Ureter (tissue), 1 donor: ENCODE results near the gene CETN2. TPM values are rescaled to one million over a fixed set of nuclear protein-coding genes. Genes with fewer than 3 reads are reported as not detected.
"Not testable (repeated sequence)": the region's sequence is repeated elsewhere in the genome, so short reads cannot be mapped to it uniquely, and the experiment has no call there.

ENCODE experiments used
- DNase-seq: peaks from one replicate; pipeline ENCODE4 v3.0.0-alpha.2; 2020; ENCODE audit warnings: low spot score
- total RNA-seq: library from RNA; stranded (reverse); gene quantifications from one replicate; pipeline ENCODE4 v1.2.4, GENCODE V29; 2023
- donor health status: DM: yes; HTN: yes; CAD: no.

The CETN2 gene
- 47.1 TPM for total RNA-seq

DNA sequence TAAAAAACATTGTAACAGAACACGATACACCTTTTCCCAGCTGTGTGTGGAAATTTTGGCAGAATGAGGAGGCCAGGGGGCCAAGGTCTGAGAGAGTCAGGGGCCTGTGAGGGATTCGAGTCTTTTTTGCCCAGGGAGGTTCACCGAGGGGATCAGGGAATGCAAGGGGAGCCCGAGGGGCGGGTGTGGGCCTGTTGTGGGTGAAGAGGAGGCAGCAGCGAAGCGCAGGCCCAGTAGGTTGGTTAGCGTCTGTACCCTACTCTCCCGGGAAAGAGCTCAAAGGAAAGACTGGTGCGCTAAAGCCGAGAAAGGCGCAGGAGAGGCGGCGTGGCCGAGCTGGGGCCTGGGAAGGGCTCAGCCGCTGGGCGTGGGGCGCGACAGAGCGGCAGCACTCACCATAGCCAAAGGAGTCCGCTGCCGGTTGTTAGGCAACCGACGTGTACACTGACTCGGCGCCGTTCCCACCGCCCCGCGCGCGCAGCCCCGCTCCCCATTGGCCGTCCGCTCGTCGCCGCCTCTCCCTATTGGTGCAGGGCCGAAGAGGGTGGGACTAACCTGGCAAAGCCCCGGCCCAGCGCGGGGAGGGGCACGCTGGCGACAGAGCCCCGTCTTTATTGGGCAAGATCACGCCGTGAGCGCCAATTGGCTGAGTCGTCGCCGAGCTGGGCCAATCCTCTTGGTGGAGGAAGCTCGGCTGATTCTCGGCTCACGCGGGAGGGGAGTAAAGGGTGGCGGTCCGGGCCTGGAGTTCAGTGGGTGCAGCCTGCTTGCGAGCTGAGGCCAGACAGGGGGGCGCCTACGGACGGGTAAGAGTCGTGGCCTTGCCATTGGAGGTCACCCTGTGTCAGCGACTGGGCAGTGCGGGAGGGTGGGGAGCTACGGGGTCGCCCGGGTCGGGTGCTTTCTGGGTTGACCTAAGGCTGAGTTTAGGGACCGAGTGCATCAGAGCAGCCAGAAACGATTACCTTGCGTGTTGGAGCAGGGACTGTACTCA lies at the start of gene CETN2, which contains the start of gene NSDHL:
Gene CETN2, minus strand, starts transcription at position 446 of the 994 bp plus-strand sequence. Its CDS starts 47 bp downstream, at position 399.
Gene NSDHL, plus strand, starts transcription at position 752 of the 994 bp plus-strand sequence. CDS start 15,262 bp downstream, outside the sequence.
- DNase-seq = peak; percentile 97

DNA sequence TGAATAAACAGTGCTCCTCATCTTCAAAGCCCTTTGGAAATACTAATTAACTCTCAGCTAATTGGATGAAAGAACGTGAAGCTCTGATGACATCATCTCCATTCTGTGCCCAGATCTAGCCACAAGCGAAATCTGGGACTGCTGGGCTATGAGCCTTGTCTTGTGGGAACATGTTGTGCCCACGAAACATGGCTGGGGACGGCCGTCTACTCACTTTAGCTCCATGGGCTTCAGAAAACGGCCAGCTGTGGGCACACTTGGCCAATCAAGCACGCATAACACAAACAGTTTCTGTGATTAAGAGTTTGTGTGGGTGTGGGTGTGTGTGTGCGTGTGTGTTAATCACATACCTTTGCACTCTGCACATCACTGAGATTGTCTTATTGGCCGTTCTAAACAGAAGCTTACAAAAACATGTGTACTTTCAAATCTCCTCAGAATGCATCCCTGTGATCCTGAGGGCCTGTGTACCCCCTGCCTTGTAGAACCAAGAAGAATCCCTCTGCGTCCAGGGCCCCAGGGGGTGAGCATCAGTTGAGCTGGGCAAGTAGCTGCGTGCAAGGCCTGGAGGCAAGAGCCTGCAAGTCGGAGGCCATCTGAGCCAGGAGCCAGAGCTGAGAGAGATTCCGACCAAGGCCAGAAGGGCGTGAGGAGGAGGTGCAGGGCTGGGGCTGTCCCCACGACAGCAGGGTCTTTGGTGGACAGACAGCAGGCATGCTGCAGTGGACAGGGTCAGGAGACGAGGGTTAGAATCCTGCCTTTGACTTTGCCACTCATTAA lies 48.6 kb upstream of the CETN2 start:
- DNase-seq = no peak

DNA sequence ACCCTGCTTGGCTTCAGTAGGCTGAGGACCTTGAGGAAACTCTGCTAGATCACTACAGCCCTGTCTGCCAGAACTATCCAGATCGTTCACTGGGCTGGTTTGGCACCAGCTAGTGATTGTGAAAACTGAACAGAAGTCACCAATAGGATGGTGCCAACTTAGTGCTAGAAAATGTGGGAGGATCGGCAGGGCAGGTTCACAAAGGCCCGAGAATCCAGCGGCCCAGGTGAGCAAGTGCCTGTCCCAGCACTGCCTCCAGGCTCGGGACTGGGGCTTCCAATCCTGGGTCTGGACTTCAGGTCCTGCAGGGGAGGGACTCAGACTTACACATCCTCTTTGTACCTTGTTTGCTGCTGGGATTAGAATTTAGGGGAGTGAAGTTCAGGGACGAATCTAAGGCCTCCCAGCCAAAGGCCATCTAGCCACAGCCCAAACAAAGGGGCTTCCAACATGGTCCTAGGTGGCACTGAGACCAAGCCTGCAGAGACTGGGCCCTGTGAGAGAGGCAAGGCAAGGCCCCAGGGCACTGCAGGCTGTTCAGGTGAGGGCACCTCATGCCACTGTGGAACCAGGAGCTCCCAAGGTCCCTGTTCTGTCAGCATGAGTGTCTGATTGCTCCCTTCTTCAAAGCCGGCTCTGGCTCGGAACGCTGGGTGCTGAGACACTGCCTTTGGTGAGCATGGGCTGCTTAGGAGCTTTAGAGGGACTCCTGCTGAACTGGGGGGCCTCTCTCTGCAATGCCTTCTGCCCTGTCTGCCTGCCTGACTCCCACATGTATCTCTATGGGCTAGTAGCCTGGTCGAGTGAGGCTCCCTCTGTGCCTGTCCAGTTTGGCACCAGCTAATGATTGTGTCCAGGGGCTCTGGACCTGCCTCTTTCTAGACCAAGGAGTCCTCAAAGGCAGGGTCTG lies 46.6 kb upstream of the CETN2 start:
- DNase-seq = no peak

DNA sequence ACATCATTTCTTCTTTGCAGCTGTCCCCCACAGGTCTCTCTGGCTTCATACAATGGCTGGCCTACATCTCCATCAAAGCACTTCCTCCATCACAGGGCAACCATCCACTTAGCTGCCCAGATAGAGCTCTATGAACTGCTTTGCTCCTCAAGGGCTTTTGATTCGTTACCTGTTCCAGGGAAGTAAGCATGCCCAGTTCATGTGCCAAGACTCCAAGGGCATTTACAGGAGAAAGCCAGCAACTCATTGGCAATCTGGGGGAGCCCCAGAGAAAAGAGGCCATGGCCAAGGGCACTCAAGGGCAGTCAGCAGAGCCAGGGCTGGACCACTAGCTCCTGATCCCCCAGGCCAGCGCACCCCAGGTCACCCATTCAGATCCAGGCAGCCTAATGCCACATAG lies 42.8 kb upstream of the CETN2 start:
- DNase-seq = no peak

DNA sequence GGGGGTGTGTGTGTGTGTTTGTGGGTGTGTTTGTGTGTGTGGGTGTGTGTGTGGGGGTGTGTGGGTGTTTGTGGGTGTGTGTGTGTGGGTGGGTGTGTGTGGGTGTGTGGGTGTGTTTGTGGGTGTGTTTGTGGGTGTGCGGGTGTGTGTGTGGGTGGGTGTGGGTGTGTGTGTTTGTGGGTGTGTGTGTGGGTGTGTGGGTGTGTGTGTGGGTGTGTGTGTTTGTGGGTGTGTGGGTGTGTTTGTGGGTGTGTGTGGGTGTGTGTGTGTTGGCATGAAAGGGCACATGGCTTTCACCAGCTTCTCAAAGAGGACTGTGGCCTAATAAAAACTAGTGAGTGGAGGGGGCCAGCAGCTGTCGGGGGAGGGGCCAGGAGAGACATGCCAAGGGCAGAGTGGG lies 42.0 kb upstream of the CETN2 start:
- no peak for DNase-seq

DNA sequence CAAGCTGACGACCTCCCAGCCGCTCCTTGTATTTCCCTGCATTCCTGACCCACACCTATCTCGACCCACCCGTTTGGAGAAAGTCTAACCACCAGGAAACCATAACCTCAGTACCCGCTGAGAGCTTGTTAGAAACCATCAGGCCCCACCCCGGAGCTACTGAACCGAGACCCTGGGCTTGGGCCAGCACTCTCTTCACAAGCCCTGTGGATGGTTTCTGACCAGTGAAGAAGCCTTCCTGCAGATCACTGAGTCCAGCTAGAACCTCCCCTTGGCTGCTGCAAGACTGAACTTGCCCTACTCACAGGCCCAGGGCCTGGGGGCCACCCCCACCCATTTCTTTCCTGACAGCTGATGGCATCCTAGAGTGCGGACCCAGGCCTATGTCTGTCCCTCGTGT lies 40.7 kb upstream of the CETN2 start:
- no peak for DNase-seq

DNA sequence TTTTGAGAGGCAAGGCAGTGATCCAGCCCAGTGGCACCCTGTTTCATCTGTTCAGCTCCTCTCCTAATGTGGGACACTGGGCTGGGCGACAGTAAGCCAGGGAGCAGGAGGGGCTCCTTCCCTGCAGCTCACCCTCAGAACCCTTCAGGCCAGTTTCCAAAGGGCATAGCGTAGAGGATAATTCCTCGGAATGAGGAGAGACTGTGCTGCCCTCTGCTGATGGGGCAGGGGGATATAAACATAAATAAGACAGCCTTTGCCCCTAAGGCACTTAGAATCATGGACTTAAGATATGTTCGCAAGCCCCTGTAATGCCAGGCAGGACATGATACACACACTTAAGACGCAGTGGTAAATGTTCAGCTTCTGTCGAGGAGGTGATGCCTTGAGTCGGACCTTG lies 39.4 kb upstream of the CETN2 start:
- DNase-seq = no peak

DNA sequence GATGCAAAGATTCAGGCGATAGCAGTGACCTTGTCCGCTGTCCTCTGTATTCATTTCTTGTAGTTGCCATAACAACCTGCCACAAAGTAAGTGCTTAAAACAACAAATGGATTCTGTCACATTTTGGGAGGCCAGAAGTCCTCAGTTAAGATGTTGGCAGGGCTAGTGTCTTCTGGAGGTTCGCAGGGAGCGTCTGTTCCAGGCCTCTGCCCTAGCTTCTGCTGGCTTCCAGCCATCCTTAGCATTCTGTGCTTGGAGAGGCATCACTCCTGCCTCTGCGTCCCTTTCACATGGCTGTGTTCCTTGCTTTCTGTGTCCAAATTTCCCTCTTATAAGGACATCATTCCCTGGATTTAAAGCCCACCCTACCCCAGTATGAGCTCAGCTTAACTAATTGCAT lies 35.8 kb upstream of the CETN2 start:
- DNase-seq = no peak

DNA sequence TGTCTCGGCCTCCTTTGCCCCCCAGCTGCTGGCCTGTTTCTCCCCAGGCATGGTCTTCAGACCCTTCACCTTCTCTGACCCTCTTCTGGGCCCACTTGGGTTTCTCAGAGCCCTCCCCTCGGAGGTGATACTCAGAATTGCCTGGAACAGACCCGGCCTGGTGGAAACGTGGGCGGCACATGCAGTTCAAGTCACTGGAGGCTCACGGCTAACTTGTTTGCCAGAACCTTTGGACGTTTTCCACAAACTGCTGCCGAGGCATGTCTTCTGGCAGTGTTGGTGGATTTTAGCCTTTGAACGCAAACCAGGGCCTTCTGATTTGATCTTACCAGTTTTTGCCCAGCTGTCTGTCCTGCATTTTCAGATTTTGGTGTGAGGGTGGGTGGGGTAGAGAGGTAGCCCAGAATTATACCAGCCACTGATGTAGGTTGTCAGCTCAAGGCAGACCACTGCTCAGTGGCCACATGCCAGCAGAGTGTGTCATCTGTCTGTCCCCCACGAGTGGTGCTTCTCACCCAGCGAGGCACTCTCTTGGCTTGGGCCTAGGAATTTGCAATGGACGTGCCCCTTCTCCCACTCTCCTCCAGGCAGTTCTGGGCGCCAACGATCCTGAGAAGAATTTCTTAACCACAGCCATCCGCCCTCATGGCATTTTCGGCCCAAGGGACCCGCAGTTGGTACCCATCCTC lies 34.8 kb upstream of the CETN2 start:
- no peak for DNase-seq

DNA sequence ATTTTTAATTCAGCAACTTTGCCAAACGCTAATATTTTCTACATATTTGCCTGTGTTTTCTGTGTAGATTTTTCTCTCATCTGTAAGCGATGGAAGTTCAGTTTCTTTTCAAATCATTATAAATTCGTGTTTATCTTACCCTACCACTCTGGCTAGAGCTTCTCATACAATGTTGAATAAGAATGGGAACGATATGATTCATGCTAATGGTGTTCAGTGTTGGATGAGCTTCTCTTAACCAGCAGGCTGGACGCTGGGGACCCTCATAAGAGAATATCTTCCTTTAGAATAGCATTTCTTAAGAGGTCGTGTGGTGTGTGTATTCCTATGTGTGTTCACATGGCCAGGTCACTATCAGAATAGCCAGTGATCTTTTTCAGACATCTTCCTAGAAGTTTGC lies 31.3 kb upstream of the CETN2 start:
- DNase-seq = no peak

DNA sequence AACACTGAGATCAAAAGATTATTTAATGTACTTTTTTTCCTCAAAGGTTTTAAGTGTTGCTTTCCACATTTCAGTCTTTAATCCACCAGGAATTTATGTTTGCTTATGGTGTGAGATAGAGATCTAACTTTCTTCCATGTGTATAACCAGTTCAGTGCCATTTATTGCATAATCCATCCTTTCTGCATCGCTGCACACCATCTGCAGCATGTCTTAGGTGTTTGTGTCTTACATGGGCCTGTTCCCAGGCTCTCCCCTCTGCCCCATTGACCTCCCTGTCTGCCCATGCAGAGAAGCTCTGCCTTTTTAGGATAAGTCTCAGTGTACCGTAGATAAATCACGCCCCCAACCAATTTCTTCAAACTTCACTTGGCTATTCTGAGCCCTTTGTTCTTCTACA lies 30.6 kb upstream of the CETN2 start:
- DNase-seq = no peak

DNA sequence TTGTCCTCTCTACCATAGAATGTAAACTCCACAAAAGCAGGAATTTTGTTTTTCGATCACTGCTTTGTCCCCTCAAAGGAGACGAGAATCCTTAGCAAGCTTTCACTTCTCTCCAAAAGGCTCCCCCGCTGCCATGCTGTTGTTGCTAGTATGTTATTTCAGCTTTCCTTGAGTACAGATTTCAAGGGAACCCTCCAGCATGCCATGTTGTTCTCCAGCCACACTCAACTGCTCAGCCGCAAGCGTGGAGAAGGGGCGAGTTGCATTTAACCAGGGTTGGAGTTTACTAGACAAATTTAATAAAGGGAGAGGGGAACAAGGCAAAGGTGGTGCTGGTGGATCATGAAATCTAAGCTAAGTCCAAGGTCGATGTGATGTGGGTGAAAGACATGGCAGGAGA lies 23.4 kb upstream of the CETN2 start:
- DNase-seq = no peak

DNA sequence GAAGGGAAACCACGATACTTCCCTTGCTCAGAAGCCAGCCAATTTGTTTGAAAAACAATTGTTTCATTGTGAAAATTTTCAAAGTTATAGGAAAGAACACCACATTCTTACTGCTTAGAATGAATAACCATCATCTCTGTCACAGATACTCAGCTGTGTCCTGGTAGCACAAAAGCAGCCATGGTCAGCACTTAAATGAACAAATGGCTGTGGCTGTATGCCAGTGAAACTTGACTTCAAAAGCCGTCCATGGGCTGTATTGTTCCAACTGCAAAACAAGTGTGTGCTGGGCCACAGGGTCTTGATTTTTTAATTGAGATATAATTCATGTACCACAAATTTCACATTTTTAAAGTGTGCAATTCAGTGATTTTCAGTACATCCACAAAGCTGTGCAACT lies 19.9 kb upstream of the CETN2 start:
- no peak for DNase-seq

DNA sequence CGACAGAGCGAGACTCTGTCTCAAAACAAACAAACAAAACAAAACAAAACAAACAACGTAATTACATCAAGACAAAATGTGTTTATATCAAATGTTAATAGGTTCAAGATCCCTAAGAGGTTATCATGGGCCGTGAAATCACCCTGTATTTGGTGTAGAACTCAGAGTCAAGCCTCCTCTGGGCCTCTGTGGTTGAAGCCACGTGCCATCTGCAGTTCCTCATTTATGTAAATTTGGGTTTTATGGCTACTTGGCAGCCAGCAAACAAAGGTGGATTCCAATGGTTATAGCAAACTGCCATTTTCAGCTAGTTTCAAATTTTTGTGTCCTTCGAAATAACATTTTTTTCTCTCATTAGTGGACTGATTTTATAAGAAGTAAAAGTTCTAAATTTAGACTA lies 16.7 kb upstream of the CETN2 start:
- no peak for DNase-seq

DNA sequence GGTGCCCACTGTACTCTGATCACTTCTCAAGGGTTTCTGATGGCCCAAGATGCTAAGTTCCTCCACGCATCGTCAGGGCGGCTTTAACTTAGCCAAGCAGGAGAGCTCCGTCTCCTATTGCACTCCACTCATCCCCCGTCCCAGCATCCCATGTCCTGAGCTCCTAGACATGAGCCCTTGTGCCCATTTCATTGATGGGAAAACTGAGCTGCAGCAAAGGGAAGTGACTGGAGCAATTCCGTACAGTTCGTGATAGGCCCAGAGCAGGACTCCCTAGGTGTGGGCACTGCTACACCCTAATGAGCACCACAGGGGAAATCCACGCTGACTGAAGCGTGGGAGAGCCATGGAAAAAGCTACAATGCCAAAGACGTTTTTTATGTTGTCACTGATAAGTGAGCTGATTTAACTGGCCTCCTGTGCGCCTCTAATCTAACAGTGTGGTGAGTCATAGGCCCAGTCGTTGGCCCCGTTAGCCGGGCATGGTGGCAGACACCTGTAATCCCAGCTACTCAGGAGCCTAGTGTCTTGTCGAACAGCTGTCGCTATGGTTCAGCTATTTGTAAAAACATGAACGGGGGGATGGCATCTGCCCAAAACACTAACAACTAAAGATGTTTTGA lies 15.2 kb upstream of the CETN2 start:
- DNase-seq = no peak

DNA sequence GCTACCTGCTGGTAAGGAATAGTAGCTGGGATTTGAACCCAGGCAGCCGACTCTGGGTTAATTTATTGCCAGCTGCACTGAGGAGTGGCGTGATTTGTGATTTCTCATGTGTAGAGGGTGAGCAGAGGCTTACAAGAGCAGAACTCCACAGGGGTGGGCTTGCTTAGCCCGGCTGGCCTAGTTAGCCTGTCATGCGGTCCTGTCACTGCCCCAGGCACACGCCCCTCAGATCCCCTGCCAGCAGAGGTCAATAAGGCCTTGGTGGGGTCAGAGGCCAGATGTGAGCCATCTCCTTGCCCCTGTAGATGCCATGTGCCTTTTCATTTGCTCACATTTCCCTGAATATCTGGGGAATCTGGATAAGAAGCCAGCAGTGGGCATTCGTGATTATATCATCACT lies 13.7 kb upstream of the CETN2 start:
- DNase-seq = no peak

DNA sequence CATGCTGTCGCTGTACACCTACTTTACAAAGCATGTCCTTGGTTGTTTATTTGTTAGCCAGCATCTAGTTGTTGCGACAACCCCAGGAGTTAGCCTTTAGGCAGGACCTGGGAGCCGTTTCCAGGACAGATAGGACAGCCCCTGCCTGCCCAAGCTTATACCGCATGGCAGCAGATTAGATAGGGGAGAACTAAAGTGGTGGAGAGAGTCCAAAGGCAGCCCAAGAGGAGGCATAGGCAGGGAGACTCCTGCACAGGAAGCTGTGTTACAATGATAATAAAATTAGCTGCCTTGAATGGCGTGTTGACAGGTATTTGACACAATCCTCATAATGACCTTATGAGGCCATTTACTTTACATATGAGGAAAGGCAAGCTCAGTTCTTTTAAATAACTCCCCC lies 13.3 kb upstream of the CETN2 start:
- no peak for DNase-seq

DNA sequence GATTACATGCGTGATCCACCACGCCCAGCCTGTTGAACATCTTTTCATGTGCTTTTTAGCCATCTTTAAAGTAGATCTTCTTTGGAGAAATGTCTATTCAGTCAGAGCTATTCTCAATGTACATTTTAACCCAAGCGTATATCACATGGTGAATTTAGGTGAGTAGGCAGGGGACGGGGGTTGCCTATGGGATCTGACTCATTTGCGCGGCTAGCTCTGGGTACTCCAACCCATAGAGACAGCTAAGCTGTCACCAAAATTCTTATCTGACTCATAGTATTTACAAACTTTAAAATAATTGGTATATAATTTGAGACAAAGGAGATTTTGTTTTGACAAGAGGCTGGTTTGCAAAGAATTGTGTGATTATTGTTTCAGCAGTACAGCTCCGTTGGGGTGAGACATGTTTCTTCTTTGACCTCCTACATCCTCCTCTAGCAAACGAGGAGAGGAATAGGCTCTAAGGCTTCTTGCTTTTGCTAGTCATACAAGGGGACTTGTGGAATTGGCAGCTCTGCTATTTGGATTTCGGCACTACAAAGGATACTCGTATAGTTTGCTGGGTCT lies 12.3 kb upstream of the CETN2 start:
- DNase-seq = no peak

DNA sequence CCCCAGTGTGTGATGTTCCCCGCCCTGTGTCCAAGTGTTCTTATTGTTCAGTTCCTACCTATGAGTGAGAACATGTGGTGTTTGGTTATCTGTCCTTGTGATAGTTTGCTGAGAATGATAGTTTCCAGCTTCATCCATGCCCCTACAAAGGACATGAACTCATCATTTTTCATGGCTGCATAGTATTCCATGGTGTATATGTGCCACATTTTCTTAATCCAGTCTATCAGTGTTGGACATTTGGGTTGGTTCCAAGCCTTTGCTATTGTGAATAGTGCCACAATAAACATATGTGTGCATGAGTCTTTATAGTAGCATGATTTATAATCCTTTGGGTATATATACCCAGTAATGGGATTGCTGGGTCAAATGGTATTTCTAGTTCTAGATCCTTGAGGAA lies 4.9 kb upstream of the CETN2 start:
- not testable (repeated sequence) for DNase-seq

DNA sequence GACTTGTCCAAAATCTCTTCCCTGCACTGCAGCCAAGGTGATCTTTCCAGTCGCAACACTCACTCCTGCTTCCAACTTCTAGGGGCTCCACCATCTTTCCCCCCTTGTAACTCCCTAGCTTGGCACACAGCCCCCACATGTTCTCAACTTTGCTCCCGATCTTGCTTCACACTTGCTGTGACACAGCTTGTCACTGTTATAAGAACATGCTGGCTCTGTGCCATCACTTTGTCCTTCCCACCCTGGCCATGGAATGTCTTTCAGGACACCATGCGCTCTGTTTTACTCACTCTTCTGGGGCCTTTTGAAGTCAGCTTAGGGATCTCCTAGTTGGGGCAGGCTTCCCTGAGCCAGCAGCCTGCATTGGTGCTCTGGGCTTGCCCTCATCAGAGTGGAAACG lies 2.8 kb upstream of the CETN2 start:
- DNase-seq = no peak
